ENCODE results near the gene MBL2. TPM values are rescaled to one million over a fixed set of nuclear protein-coding genes. Genes with fewer than 3 reads are reported as not detected.

Gene MBL2
- total RNA-seq, 1 experiment from 2014 or later = not detected

GRCh38 chr10:52739380-52740154, 33.0 kb downstream of the MBL2 start:
- no peak overlapping the region for H3K4me3 Mint-ChIP-seq
- no peaks in the 10 kb centered on the region for H3K4me1 Mint-ChIP-seq
- no peak overlapping the region for H3K27ac Mint-ChIP-seq
- CTCF ChIA-PET = interaction anchor here (3.3 kb wide), 1 partner anchor 40 kb away, joined by 44 read pairs; no protein-coding TSS in a partner anchor
- ATAC-seq = no peak
- DNase-seq (ENCODE audit: low spot score) = no peak
- H3K9me3 Mint-ChIP-seq = peaks cover 17% of the 10 kb centered on the region
- H3K27me3 Mint-ChIP-seq (ENCODE audit: low read depth) = no peaks in the 10 kb centered on the region
- POLR2A ChIA-PET = no interaction called here
- TF ChIP-seq ARID4B (CRISPR knock-in tag; IDR thresholded peaks at IDR 0.05; ENCODE audit: borderline replicate concordance) = no peak
- TF ChIP-seq GTF2I (CRISPR knock-in tag; conservative IDR thresholded peaks at IDR 0.05) = no peak
- no peak for TF ChIP-seq ZBTB43 (CRISPR knock-in tag; IDR thresholded peaks at IDR 0.05)
- TF ChIP-seq ZNF281 (CRISPR knock-in tag; IDR thresholded peaks at IDR 0.05) = no peak
- TF ChIP-seq SOX15 (CRISPR knock-in tag; IDR thresholded peaks at IDR 0.05) = no peak
- TF ChIP-seq ZNF219 (CRISPR knock-in tag; IDR thresholded peaks at IDR 0.05; ENCODE audit: borderline replicate concordance) = no peak
- TF ChIP-seq ESRRA (CRISPR knock-in tag; IDR thresholded peaks at IDR 0.05; ENCODE audit: borderline replicate concordance) = no peak
- no peak for TF ChIP-seq CDX4 (CRISPR knock-in tag; IDR thresholded peaks at IDR 0.05; ENCODE audit: borderline replicate concordance)
- TF ChIP-seq NFE2L1 (CRISPR knock-in tag; IDR thresholded peaks at IDR 0.05) = no peak
- TF ChIP-seq ZMAT4 (CRISPR knock-in tag; IDR thresholded peaks at IDR 0.05) = no peak
- no peak for TF ChIP-seq TEAD1 (CRISPR knock-in tag; IDR thresholded peaks at IDR 0.05)
- TF ChIP-seq ERG (CRISPR knock-in tag; IDR thresholded peaks at IDR 0.05) = no peak
- TF ChIP-seq E2F5 (CRISPR knock-in tag; IDR thresholded peaks at IDR 0.05) = no peak
- TF ChIP-seq ELF4 (CRISPR knock-in tag; IDR thresholded peaks at IDR 0.05; ENCODE audit: low read depth) = no peak
- no peak for TF ChIP-seq USF2 (CRISPR knock-in tag; IDR thresholded peaks at IDR 0.05)
- no peak for TF ChIP-seq ZNF425 (CRISPR knock-in tag; conservative IDR thresholded peaks at IDR 0.05)
- H3K36me3 Mint-ChIP-seq = peaks cover 21% of the 10 kb centered on the region

All from WTC11 (cell line).